DMS 273 (cell line): ENCODE results near the gene PIK3R4.

Experiments
- DNase-seq: peaks from one replicate; lab custom pipeline; 2025; ENCODE audit not compliant: unreplicated experiment; lab: John Stamatoyannopoulos, UW

PIK3R4 gene

DNA sequence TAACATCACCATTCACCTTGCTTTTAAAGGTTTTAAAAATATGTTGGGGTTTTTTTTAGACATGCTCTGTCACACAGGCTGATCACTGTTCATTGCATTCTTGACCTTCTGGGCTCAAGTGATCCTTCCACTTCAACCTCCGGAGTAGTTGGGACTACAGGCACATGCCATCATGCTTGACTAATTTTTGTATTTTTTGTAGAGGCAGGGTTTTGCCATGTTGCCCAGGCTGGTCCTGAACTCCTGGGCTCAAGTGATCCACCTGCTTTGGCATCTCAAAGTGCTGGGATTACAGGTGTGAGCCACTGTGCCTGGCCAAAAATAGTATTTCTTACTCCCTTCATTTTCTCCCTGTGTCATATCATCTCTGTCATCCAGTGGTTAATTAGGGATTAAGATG, 101.4 kb downstream of the PIK3R4 start:
- DNase-seq = no peak

DNA sequence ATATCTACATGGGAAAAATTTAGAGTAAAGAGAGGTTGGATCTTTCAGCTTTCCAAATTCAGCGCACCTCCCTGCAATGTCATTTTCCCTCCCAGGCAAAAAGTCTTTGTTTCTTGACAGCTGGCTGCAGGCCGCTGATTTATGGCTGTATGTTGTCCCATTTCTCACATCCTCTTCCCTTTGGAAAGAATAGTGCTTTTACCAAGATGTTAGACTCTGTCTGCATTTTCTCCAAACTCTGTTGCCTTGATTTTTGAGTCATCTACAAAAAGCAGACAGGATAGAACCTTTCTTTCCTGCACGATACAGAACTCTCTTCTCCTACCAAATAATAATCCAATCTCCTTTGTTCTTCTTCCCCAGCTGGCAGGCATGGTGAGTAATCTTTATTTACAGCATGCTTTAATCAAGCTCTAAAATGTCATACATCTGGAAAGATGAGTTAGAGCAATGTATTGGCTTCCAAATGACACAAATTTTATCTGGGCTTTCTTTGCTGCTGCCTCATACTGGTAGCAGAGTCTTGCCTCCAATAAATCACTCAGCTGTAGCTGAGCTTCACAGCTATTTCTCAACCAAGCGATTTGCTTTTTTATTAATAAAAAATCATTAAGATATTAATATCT, 101.9 kb downstream of the PIK3R4 start:
- no peak for DNase-seq

GRCh38 chr3:130640027-130640426, 106.6 kb downstream of the PIK3R4 start:
- no peak for DNase-seq

GRCh38 chr3:130636480-130637234, 110.0 kb downstream of the PIK3R4 start:
- no peak for DNase-seq

GRCh38 chr3:130635978-130636377, 110.7 kb downstream of the PIK3R4 start:
- no peak for DNase-seq

DNA sequence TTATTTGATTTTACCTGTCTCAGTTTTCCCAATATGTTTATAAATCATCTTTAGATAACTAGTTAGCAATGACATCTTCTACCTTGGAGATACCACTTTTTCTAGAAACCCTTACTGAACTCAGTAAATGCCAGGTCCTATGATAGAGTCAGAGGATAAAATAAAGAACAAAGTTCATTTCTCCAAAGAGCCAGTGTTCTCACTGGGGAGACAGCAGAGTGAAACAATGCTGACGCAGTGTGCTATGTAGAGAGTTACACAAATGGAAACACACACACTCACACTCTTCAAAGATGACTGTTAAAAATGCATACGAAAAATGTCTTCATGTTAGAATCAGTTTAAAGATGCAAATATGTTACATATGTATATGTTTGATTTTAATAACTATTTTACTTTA, 111.3 kb downstream of the PIK3R4 start:
- no peak for DNase-seq
